RWPE2 (cell line): ENCODE data around the gene GAB2.

Experiments used
- ATAC-seq: fragments of 200-7000 bp; cut with Tn5 transposase; 3 replicates; pipeline ENCODE4 v1.9.1; 2021; ENCODE audit warnings: low read depth
- DNase-seq: peaks from one replicate; pipeline ENCODE4 v3.0.0-alpha.2; 2020; ENCODE audit warnings: low spot score
- H3K27ac ChIP-seq: fragments of 450-650 bp; 2 replicates; pipeline ENCODE4 v1.5.1; 2017; ENCODE audit warnings: mild to moderate bottlenecking; ENCODE audit not compliant: poor library complexity, severe bottlenecking
- H3K27me3 ChIP-seq: fragments of 250-450 bp; sonication (Bioruptor Pico); 2 replicates; pipeline ENCODE4 v1.5.1; 2021; ENCODE audit warnings: mild to moderate bottlenecking, moderate library complexity; ENCODE audit not compliant: insufficient read depth, poor library complexity, severe bottlenecking
- H3K36me3 ChIP-seq: fragments of 250-450 bp; sonication (Bioruptor Pico); 2 replicates; pipeline ENCODE4 v1.5.1; 2020; ENCODE audit warnings: low read depth, mild to moderate bottlenecking, moderate library complexity
- H3K4me1 ChIP-seq: fragments of 250-450 bp; sonication (Bioruptor Pico); 2 replicates; pipeline ENCODE4 v1.5.1; 2021; ENCODE audit warnings: mild to moderate bottlenecking, moderate library complexity; ENCODE audit not compliant: insufficient read depth, poor library complexity, severe bottlenecking
- H3K4me3 ChIP-seq: fragments of 250-450 bp; sonication (Bioruptor Pico); 2 replicates; pipeline ENCODE4 v1.5.1; 2021; ENCODE audit warnings: mild to moderate bottlenecking, moderate library complexity; ENCODE audit not compliant: severe bottlenecking
- H3K9me3 ChIP-seq: fragments of 250-450 bp; sonication (Bioruptor Pico); 2 replicates; pipeline ENCODE4 v1.5.1; 2021; ENCODE audit warnings: mild to moderate bottlenecking, moderate library complexity; ENCODE audit not compliant: severe bottlenecking
- TF ChIP-seq, protein P1 (sequence below): fragments of 450-650 bp; IDR thresholded peaks from one replicate; pipeline ENCODE4 v1.5.1; 2017; ENCODE audit warnings: mild to moderate bottlenecking, moderate library complexity; ENCODE audit not compliant: poor library complexity, severe bottlenecking

GAB2 gene

DNA sequence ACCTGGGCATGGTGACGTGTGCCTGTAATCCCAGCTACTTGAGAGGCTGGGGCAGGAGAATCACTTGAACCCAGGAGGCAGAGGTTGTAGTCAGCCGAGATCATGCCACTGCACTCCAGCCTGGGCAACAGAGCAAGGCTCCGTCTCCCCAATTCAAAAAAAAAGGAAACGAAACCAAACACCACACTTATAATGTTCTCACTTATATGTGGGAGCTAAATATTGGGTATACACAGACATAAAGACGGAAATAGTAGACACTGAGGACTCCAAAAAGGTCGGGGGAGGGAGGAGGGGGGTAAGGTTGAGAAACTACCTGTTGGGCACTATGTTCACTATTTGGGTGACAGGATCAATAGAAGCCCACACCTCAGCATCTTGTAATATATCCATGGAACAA is 94.3 kb downstream of the GAB2 start:
- H3K27ac ChIP-seq, result no peak overlapping the region
- H3K27me3 ChIP-seq, result no peaks in the 10 kb centered on the region
- no peaks in the 10 kb centered on the region for H3K36me3 ChIP-seq
- H3K9me3 ChIP-seq, result no peaks in the 10 kb centered on the region
- H3K4me1 ChIP-seq, result no peaks in the 10 kb centered on the region
- DNase-seq, result no peak
- ATAC-seq, result no peak
- TF ChIP-seq, protein P1, sequence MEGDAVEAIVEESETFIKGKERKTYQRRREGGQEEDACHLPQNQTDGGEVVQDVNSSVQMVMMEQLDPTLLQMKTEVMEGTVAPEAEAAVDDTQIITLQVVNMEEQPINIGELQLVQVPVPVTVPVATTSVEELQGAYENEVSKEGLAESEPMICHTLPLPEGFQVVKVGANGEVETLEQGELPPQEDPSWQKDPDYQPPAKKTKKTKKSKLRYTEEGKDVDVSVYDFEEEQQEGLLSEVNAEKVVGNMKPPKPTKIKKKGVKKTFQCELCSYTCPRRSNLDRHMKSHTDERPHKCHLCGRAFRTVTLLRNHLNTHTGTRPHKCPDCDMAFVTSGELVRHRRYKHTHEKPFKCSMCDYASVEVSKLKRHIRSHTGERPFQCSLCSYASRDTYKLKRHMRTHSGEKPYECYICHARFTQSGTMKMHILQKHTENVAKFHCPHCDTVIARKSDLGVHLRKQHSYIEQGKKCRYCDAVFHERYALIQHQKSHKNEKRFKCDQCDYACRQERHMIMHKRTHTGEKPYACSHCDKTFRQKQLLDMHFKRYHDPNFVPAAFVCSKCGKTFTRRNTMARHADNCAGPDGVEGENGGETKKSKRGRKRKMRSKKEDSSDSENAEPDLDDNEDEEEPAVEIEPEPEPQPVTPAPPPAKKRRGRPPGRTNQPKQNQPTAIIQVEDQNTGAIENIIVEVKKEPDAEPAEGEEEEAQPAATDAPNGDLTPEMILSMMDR, result no peak
- H3K4me3 ChIP-seq, result no peak overlapping the region

DNA sequence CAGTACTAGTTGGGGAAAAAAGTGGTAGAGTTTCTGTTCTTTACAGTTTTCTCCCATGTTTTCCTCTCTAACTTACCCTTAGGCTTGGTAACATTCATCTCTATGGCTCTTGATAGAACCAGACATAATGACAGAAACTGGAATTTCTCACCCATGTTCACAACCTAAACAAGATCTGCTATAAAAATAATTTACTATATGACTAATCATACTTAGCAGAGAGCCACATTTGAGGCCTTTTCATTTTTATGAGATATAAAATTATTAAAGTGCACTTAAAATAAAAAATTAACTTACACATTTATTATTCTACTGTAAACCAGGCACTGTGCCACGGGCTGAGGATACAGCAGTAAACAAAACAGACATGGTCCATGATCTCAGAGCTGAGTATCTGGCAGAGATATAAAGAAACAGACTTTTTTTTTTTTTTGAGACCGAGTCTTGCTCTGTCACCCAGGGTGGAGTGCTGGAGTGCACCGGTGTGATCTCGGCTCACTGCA is 98.1 kb downstream of the GAB2 start:
- ATAC-seq, result no peak
- H3K27me3 ChIP-seq, result no peaks in the 10 kb centered on the region
- H3K4me1 ChIP-seq, result no peaks in the 10 kb centered on the region
- H3K36me3 ChIP-seq, result no peaks in the 10 kb centered on the region
- TF ChIP-seq, protein P1, result no peak
- H3K27ac ChIP-seq, result no peak overlapping the region
- no peak for DNase-seq
- H3K9me3 ChIP-seq, result no peaks in the 10 kb centered on the region
- H3K4me3 ChIP-seq, result no peak overlapping the region

DNA sequence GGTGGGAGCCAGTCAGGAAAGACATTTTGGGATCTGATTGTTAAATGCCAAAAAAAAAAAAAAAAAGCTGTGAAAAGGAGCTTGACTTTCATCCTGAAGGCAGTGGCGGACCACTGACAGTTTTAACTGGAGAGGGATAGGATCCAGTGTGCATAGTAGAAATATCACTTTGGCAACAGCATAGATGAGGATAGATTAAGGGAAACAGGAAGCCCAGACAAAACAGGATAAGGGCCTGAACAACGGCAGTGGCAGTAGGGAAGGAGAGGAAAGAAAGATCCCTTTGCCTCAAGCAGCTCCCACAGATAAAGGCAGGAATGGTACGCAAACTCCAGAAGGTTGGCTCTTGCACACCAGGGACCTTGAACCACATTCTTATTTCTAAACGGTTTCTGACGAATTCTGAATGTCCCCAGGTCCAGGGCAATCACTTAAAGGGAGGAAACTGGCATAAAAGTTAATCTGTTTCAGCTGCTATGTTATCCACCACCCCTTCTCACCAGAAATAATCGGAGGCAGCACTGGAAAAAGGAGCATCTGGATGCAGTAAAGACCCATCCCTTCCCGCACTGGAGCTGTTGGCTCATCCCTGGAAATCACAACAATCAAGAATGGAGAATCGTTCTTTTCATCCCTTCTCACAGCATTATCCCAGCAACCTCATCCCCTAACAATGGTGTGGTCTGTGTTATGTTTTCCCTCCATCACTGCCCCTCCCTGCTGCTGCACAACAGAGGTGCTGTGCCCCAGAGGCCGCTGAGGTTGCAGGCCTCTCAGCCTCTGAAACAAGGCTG is 99.1 kb downstream of the GAB2 start:
- Histone ChIP-seq H3K36me3 (no peaks in the 10 kb centered on the region), H3K4me1 (no peaks in the 10 kb centered on the region), H3K27ac (no peak overlapping the region), H3K9me3 (no peaks in the 10 kb centered on the region), H3K4me3 (no peak overlapping the region), H3K27me3 (no peaks in the 10 kb centered on the region)
- no peak for DNase-seq
- ATAC-seq, result no peak
- TF ChIP-seq, protein P1, result no peak

DNA sequence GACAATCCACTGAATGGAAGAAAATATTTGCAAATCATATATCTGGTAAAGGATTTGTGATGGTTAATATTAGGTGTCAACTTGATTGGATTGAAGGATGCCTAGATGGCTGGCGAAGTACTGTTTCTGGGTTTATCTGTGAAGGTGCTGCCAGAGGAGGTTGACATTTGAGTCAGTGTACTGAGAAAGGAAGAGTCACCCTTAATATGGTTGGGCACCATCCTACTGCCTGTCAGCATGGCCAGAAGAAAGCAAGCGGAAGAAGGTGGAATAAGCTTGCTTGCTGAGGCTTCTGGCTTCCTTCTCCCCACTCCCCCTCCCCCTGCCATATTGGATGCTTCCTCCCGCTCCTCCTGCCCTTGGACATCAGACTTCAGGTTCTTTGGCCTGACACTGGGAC is 101.9 kb downstream of the GAB2 start:
- H3K9me3 ChIP-seq, result no peaks in the 10 kb centered on the region
- TF ChIP-seq, protein P1, result no peak
- no peak overlapping the region for H3K4me3 ChIP-seq
- ATAC-seq, result no peak
- DNase-seq, result no peak
- no peaks in the 10 kb centered on the region for H3K27me3 ChIP-seq
- H3K27ac ChIP-seq, result no peak overlapping the region
- H3K4me1 ChIP-seq, result no peaks in the 10 kb centered on the region
- no peaks in the 10 kb centered on the region for H3K36me3 ChIP-seq

DNA sequence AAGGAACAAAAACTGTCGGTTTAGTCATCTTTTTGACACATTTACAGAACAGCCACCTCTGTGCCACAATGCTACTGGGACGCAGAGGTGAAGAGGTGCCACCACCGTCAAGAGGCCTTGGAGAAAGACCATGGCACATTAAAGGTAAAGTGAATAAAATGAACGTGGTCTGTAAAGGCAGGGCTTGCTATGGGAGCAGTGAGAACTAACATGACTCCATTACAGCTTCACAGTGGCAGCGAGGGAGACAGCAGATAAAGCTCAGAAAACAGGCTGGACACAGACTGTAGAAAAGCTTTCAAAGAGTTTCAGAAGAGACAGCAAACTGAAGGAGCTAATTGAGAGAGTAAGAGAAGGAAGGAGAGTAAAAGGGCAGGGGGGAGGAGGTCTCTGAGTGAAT is 102.9 kb downstream of the GAB2 start:
- TF ChIP-seq, protein P1, result no peak
- Histone ChIP-seq H3K36me3 (no peaks in the 10 kb centered on the region), H3K4me1 (no peaks in the 10 kb centered on the region), H3K9me3 (no peaks in the 10 kb centered on the region), H3K4me3 (no peak overlapping the region), H3K27me3 (no peaks in the 10 kb centered on the region), H3K27ac (no peak overlapping the region)
- DNase-seq, result no peak
- ATAC-seq, result no peak
